IMR-90 (cell line): ENCODE measurements around the gene FER. TPM values are rescaled to one million over a fixed set of nuclear protein-coding genes. Genes with fewer than 3 reads are reported as not detected.

ENCODE experiments used
- ATAC-seq: fragments of 200-7000 bp; cut with Tn5 transposase; 2 replicates; pipeline ENCODE4 v1.9.1; 2020; ENCODE audit warnings: low read depth, mild to moderate bottlenecking, moderate library complexity
- BruUV-seq: library from RNA; stranded (reverse); fragments of 400-500 nt; replicated peaks from 2 replicates; lab custom pipeline; 2021; lab: Mats Ljungman, UMichigan
- CTCF ChIA-PET: fragments of 300-600 bp; formaldehyde crosslinking; extraction: SDS; loops from one replicate; lab custom pipeline; 2021; ENCODE audit warnings: antibody characterized with exemption; lab: Yijun Ruan, JAX
- POLR2A ChIA-PET: fragments of 300-600 bp; sonication (Branson Sonifier 250); formaldehyde crosslinking; loops from one replicate; lab custom pipeline; 2022; ENCODE audit warnings: antibody characterized with exemption; ENCODE audit not compliant: unreplicated experiment; lab: Charles Lee
- DNase-seq: peaks from one replicate; pipeline ENCODE4 v3.0.0; 2013
- H2AFZ ChIP-seq: replicated peaks from 2 replicates; pipeline ENCODE3; 2013; ENCODE audit warnings: low read length, mild to moderate bottlenecking; ENCODE audit not compliant: poor library complexity
- H2AK5ac ChIP-seq: 2 replicates; pipeline ENCODE4 v1.6.1; 2013; ENCODE audit warnings: low read depth, low read length, inconsistent platforms
- H2AK9ac ChIP-seq: replicated peaks from 2 replicates; pipeline ENCODE3; 2013; ENCODE audit warnings: mild to moderate bottlenecking, low read depth, low read length, moderate library complexity; ENCODE audit not compliant: poor library complexity
- H2BK120ac ChIP-seq: 2 replicates; pipeline ENCODE4 v1.6.1; 2013; ENCODE audit warnings: low read depth, low read length, inconsistent platforms
- H2BK15ac ChIP-seq: 3 replicates; pipeline ENCODE4 v1.6.1; 2013; ENCODE audit warnings: low read depth, low read length, inconsistent platforms
- H2BK20ac ChIP-seq: 2 replicates; pipeline ENCODE4 v1.6.1; 2013; ENCODE audit warnings: low read depth, mild to moderate bottlenecking, inconsistent platforms, low read length, moderate library complexity
- H2BK5ac ChIP-seq: 2 replicates; pipeline ENCODE4 v1.6.1; 2013; ENCODE audit warnings: mild to moderate bottlenecking, low read depth, low read length, inconsistent platforms; ENCODE audit not compliant: poor library complexity, severe bottlenecking
- H3K14ac ChIP-seq: replicated peaks from 2 replicates; pipeline ENCODE4 v1.6.1; 2013; ENCODE audit warnings: low read depth, low read length, inconsistent platforms
- H3K18ac ChIP-seq: 2 replicates; pipeline ENCODE4 v1.6.1; 2013; ENCODE audit warnings: low read depth, low read length, control low read depth
- H3K23ac ChIP-seq: 2 replicates; pipeline ENCODE4 v1.6.1; 2013; ENCODE audit warnings: low read depth, low read length, inconsistent platforms
- H3K27ac ChIP-seq: 2 replicates; pipeline ENCODE4 v1.5.1; 2013; ENCODE audit warnings: mild to moderate bottlenecking, control low read depth, low read length; ENCODE audit not compliant: insufficient read depth
- H3K27me3 ChIP-seq: 2 replicates; pipeline ENCODE4 v1.6.1; 2013; ENCODE audit warnings: low read length; ENCODE audit not compliant: control insufficient read depth, insufficient read depth
- H3K36me3 ChIP-seq: 2 replicates; pipeline ENCODE4 v1.6.1; 2013; ENCODE audit warnings: low read length, mixed read lengths; ENCODE audit not compliant: control insufficient read depth, insufficient read depth
- H3K4ac ChIP-seq: 2 replicates; pipeline ENCODE4 v1.6.1; 2013; ENCODE audit warnings: low read depth, low read length, inconsistent platforms
- H3K4me1 ChIP-seq: 2 replicates; pipeline ENCODE4 v1.6.1; 2013; ENCODE audit warnings: low read length, mixed read lengths; ENCODE audit not compliant: control insufficient read depth, insufficient read depth
- H3K4me2 ChIP-seq: 2 replicates; pipeline ENCODE4 v1.6.1; 2013; ENCODE audit warnings: low read depth, mild to moderate bottlenecking, control low read depth, low read length, moderate library complexity
- H3K4me3 ChIP-seq: 2 replicates; pipeline ENCODE4 v1.5.1; 2013; ENCODE audit warnings: low read depth, mild to moderate bottlenecking, control low read depth, low read length, moderate library complexity; ENCODE audit not compliant: insufficient read depth
- H3K56ac ChIP-seq: 2 replicates; pipeline ENCODE4 v1.6.1; 2013; ENCODE audit warnings: low read length, inconsistent platforms; ENCODE audit not compliant: insufficient read depth; ENCODE audit errors: extremely low read depth
- H3K79me1 ChIP-seq, 2 experiments: 2 replicates each; pipeline ENCODE4 v1.6.1; 2013; ENCODE audit warnings: low read length in 2 of 2, inconsistent platforms in 1 of 2, low read depth in 1 of 2
- H3K9ac ChIP-seq: 2 replicates; pipeline ENCODE4 v1.6.1; 2013; ENCODE audit warnings: low read depth, low read length, control low read depth
- H3K9me1 ChIP-seq: 2 replicates; pipeline ENCODE4 v1.6.1; 2013; ENCODE audit warnings: low read length, inconsistent platforms; ENCODE audit not compliant: insufficient read depth
- H3K9me3 ChIP-seq: 2 replicates; pipeline ENCODE4 v1.6.1; 2013; ENCODE audit warnings: low read length; ENCODE audit not compliant: control insufficient read depth, insufficient read depth
- H4K20me1 ChIP-seq: 2 replicates; pipeline ENCODE4 v1.6.1; 2013; ENCODE audit warnings: low read length, inconsistent platforms; ENCODE audit not compliant: insufficient read depth
- H4K5ac ChIP-seq: 2 replicates; pipeline ENCODE4 v1.6.1; 2013; ENCODE audit warnings: mild to moderate bottlenecking, low read depth, low read length, control low read depth
- H4K8ac ChIP-seq, 2 experiments: 2 replicates each; pipeline ENCODE4 v1.6.1; 2013; ENCODE audit warnings: low read depth in 2 of 2, low read length in 2 of 2, control low read depth in 1 of 2, inconsistent platforms in 1 of 2
- H4K91ac ChIP-seq: 2 replicates; pipeline ENCODE4 v1.6.1; 2013; ENCODE audit warnings: low read depth, low read length, inconsistent platforms; ENCODE audit not compliant: insufficient read depth
- CEBPB ChIP-seq: IDR thresholded peaks from 2 replicates; pipeline ENCODE4 v1.6.1; 2012; ENCODE audit warnings: low read depth, low read length, improper control_type of control experiment
- CHD1 ChIP-seq: IDR thresholded peaks from 2 replicates; pipeline ENCODE4 v1.6.1; 2012; ENCODE audit warnings: low read depth, low read length, improper control_type of control experiment
- MAFK ChIP-seq: IDR thresholded peaks from 2 replicates; pipeline ENCODE4 v1.6.1; 2012; ENCODE audit warnings: low read depth, low read length, improper control_type of control experiment
- MAZ ChIP-seq: IDR thresholded peaks from 2 replicates; pipeline ENCODE4 v1.6.1; 2012; ENCODE audit warnings: low read depth, mild to moderate bottlenecking, low read length, improper control_type of control experiment, moderate library complexity, borderline replicate concordance
- NFE2L2 ChIP-seq: fragments of 150-350 bp; IDR thresholded peaks from 2 replicates; pipeline ENCODE4 v1.6.1; 2016; ENCODE audit warnings: low read depth, mild to moderate bottlenecking, low read length
- RFX5 ChIP-seq: IDR thresholded peaks from 2 replicates; pipeline ENCODE4 v1.8.0; 2012; ENCODE audit warnings: low read depth, mild to moderate bottlenecking, low read length, moderate library complexity
- WGBS, 2 experiments: methylation state at CpG; one replicate each; pipeline versions ENCODE4 v1.1.5 to v1.1.7; 2013; ENCODE audit warnings: missing lambda C conversion rate in 2 of 2; ENCODE audit not compliant: insufficient read length in 1 of 2; ENCODE audit errors: extremely low coverage in 2 of 2; 5-methylcytosine and 5-hydroxymethylcytosine counted together
- dilution Hi-C: fragments of 300-500 bp; cut with HindIII; formaldehyde crosslinking; loops from one replicate; pipeline ENCODE4 v1.14.3; 2018; ENCODE audit warnings: low sequenced_read_pairs; ENCODE audit not compliant: unreplicated experiment
- in situ Hi-C: fragments of 300-500 bp; cut with MboI; formaldehyde crosslinking; loops from 3 replicates; pipeline ENCODE4 v1.14.3; 2019; ENCODE audit warnings: low sequenced_read_pairs, inconsistent platforms, mixed read lengths
- intact Hi-C: fragments of 100-400 bp; cut with micrococcal nuclease; formaldehyde crosslinking; loops from 2 replicates; pipeline ENCODE4 v1.10.0; 2022
- polyA plus RNA-seq, 3 experiments: library from polyadenylated mRNA; depleted of rRNA; stranded (reverse); fragments of >200 nt; gene quantifications; 2 replicates each; pipeline ENCODE4 v1.2.3, GENCODE V29; 2012; ENCODE audit warnings: low replicate concordance in 1 of 3
- total RNA-seq: library from RNA; depleted of rRNA; stranded (reverse); fragments of >200 nt; gene quantifications from 2 replicates; pipeline ENCODE4 v1.2.3, GENCODE V29; 2012
- TF ChIP-seq, protein P1 (sequence below): conservative IDR thresholded peaks from 2 replicates; pipeline ENCODE4 v1.5.1; 2012; ENCODE audit warnings: mild to moderate bottlenecking, low read depth, low read length, improper control_type of control experiment
- TF ChIP-seq, protein P2 (sequence below): fragments of 150-350 bp; IDR thresholded peaks from 2 replicates; pipeline ENCODE4 v1.6.1; 2017; ENCODE audit warnings: mild to moderate bottlenecking, antibody characterized with exemption, low read length, low read depth

The FER gene
- total and polyA plus RNA-seq, 2 of the 4 experiments (the other 2 are of a cell fraction), result 3.5 to 32.4 TPM

DNA sequence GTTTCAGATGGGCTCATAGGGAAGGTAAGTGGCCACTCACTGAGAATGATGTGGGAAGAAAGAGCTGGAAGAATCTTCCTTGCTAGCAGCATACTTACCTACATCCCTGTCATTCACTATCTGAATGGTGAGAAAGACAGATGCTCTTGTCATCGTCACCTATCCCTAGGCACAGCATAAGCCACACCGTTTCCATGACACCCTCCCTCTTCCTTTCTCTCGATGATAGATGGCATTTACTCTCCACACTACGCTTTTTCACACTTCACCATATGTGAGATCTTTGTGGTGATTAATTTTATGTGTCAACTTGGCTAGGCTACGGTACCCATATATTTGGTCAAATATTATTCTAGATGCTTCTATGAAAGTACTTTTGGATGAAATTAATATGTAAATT is 44.4 kb upstream of the FER start:
- H3K4ac ChIP-seq, result no peak overlapping the region
- H3K4me2 ChIP-seq, result no peak overlapping the region
- H3K27ac ChIP-seq, result no peak overlapping the region
- no peak overlapping the region for H4K91ac ChIP-seq
- in situ Hi-C loops (no loop called here), intact Hi-C loops (no loop called here), dilution Hi-C loops (no loop called here)
- H3K18ac ChIP-seq, result no peak overlapping the region
- no peak overlapping the region for H3K9ac ChIP-seq
- no peak overlapping the region for H2AK5ac ChIP-seq
- no peak for DNase-seq
- peaks cover 2% of the 10 kb centered on the region; the same call in 1 of the 2 replicates for H3K9me1 ChIP-seq
- H3K27me3 ChIP-seq, result no peaks in the 10 kb centered on the region
- H2AFZ ChIP-seq, result no peak overlapping the region
- no peak overlapping the region for H3K14ac ChIP-seq
- no peak overlapping the region for H2BK15ac ChIP-seq
- no peak overlapping the region for H2BK20ac ChIP-seq
- H3K56ac ChIP-seq, result no peak overlapping the region
- H3K23ac ChIP-seq, result no peak overlapping the region
- ChIA-PET CTCF (interaction anchor here (0.6 kb wide), 1 partner anchor 90 kb away, joined by 4 read pairs; no protein-coding TSS in a partner anchor), POLR2A (no interaction called here)
- H3K9me3 ChIP-seq, result no peaks in the 10 kb centered on the region
- no peak overlapping the region for H2BK5ac ChIP-seq
- no peak overlapping the region for H3K4me3 ChIP-seq
- H4K8ac ChIP-seq, result no peak overlapping the region
- no peak overlapping the region for H2BK120ac ChIP-seq
- BruUV-seq, result no TSS peak
- WGBS, 2 experiments, result no CpG with 5 or more reads among the region's 5 CpGs
- H3K79me1 ChIP-seq, result no peaks in the 10 kb centered on the region
- no peak for ATAC-seq
- TF ChIP-seq CHD1 (no peak), CEBPB (no peak), NFE2L2 (no peak), MAZ (no peak), RFX5 (no peak), MAFK (no peak)
- TF ChIP-seq, protein P1, sequence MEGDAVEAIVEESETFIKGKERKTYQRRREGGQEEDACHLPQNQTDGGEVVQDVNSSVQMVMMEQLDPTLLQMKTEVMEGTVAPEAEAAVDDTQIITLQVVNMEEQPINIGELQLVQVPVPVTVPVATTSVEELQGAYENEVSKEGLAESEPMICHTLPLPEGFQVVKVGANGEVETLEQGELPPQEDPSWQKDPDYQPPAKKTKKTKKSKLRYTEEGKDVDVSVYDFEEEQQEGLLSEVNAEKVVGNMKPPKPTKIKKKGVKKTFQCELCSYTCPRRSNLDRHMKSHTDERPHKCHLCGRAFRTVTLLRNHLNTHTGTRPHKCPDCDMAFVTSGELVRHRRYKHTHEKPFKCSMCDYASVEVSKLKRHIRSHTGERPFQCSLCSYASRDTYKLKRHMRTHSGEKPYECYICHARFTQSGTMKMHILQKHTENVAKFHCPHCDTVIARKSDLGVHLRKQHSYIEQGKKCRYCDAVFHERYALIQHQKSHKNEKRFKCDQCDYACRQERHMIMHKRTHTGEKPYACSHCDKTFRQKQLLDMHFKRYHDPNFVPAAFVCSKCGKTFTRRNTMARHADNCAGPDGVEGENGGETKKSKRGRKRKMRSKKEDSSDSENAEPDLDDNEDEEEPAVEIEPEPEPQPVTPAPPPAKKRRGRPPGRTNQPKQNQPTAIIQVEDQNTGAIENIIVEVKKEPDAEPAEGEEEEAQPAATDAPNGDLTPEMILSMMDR, result no peak
- TF ChIP-seq, protein P2, sequence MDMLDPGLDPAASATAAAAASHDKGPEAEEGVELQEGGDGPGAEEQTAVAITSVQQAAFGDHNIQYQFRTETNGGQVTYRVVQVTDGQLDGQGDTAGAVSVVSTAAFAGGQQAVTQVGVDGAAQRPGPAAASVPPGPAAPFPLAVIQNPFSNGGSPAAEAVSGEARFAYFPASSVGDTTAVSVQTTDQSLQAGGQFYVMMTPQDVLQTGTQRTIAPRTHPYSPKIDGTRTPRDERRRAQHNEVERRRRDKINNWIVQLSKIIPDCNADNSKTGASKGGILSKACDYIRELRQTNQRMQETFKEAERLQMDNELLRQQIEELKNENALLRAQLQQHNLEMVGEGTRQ, result no peak
- no peaks in the 10 kb centered on the region for H3K36me3 ChIP-seq
- H3K4me1 ChIP-seq, result no peaks in the 10 kb centered on the region
- H2AK9ac ChIP-seq, result no peak overlapping the region
- no peaks in the 10 kb centered on the region for H4K20me1 ChIP-seq
- no peak overlapping the region for H4K5ac ChIP-seq
